ENCODE measurements around the gene ITM2C. TPM values are rescaled to one million over a fixed set of nuclear protein-coding genes. Genes with fewer than 3 reads are reported as not detected.

Gene ITM2C
- total RNA-seq, 1 donor from 2014 or later, result 144 TPM

GRCh38 chr2:230910546-230911177 is 45.9 kb downstream of the ITM2C start:
- no peak for TF ChIP-seq CTCF (IDR thresholded peaks at IDR 0.05; ENCODE audit: insufficient read depth, low read length, poor library complexity, severe bottlenecking)
- DNase-seq (ENCODE audit: low read depth), result no peak
- Histone ChIP-seq H3K36me3 (ENCODE audit: control insufficient read depth, insufficient read depth, low read length) (no peaks in the 10 kb centered on the region), H3K27me3 (ENCODE audit: control insufficient read depth, insufficient read depth, low read length) (no peaks in the 10 kb centered on the region), H3K4me3 (ENCODE audit: low read depth, low read length) (no peak overlapping the region)

- Histone ChIP-seq H3K27me3 (ENCODE audit: control insufficient read depth, insufficient read depth, low read length) (no peaks in the 10 kb centered on the region), H3K4me3 (ENCODE audit: low read depth, low read length) (no peak overlapping the region), H3K36me3 (ENCODE audit: control insufficient read depth, insufficient read depth, low read length) (no peaks in the 10 kb centered on the region)
- no peak for TF ChIP-seq CTCF (IDR thresholded peaks at IDR 0.05; ENCODE audit: insufficient read depth, low read length, poor library complexity, severe bottlenecking)
- DNase-seq (ENCODE audit: low read depth), result no peak
Measured at GRCh38 chr2:230912046-230912445, 47.3 kb downstream of the ITM2C start.

- H3K36me3 ChIP-seq (ENCODE audit: control insufficient read depth, insufficient read depth, low read length), result no peaks in the 10 kb centered on the region
- no peaks in the 10 kb centered on the region for H3K27me3 ChIP-seq (ENCODE audit: control insufficient read depth, insufficient read depth, low read length)
- no peak overlapping the region for H3K4me3 ChIP-seq (ENCODE audit: low read depth, low read length)
- TF ChIP-seq CTCF (IDR thresholded peaks at IDR 0.05; ENCODE audit: insufficient read depth, low read length, poor library complexity, severe bottlenecking), result no peak
- no peak for DNase-seq (ENCODE audit: low read depth)
Measured at GRCh38 chr2:230912724-230913123, 48.0 kb downstream of the ITM2C start.

GRCh38 chr2:230913406-230914143 is 48.8 kb downstream of the ITM2C start:
- H3K27me3 ChIP-seq (ENCODE audit: control insufficient read depth, insufficient read depth, low read length), result no peaks in the 10 kb centered on the region
- TF ChIP-seq CTCF (IDR thresholded peaks at IDR 0.05; ENCODE audit: insufficient read depth, low read length, poor library complexity, severe bottlenecking), result peak; percentile 70
- no peak overlapping the region for H3K4me3 ChIP-seq (ENCODE audit: low read depth, low read length)
- H3K36me3 ChIP-seq (ENCODE audit: control insufficient read depth, insufficient read depth, low read length), result no peaks in the 10 kb centered on the region
- DNase-seq (ENCODE audit: low read depth), result no peak

- TF ChIP-seq CTCF (IDR thresholded peaks at IDR 0.05; ENCODE audit: insufficient read depth, low read length, poor library complexity, severe bottlenecking), result no peak
- Histone ChIP-seq H3K27me3 (ENCODE audit: control insufficient read depth, insufficient read depth, low read length) (no peaks in the 10 kb centered on the region), H3K36me3 (ENCODE audit: control insufficient read depth, insufficient read depth, low read length) (no peaks in the 10 kb centered on the region), H3K4me3 (ENCODE audit: low read depth, low read length) (no peak overlapping the region)
- no peak for DNase-seq (ENCODE audit: low read depth)
Measured at GRCh38 chr2:230914886-230915285, 50.1 kb downstream of the ITM2C start.
